SHP77 (cell line): ENCODE results near the gene COPS6.

ENCODE experiments used
- DNase-seq, 2 experiments: peaks; one replicate each; lab custom pipeline; 2025; lab: John Stamatoyannopoulos, UW

COPS6 gene

DNA sequence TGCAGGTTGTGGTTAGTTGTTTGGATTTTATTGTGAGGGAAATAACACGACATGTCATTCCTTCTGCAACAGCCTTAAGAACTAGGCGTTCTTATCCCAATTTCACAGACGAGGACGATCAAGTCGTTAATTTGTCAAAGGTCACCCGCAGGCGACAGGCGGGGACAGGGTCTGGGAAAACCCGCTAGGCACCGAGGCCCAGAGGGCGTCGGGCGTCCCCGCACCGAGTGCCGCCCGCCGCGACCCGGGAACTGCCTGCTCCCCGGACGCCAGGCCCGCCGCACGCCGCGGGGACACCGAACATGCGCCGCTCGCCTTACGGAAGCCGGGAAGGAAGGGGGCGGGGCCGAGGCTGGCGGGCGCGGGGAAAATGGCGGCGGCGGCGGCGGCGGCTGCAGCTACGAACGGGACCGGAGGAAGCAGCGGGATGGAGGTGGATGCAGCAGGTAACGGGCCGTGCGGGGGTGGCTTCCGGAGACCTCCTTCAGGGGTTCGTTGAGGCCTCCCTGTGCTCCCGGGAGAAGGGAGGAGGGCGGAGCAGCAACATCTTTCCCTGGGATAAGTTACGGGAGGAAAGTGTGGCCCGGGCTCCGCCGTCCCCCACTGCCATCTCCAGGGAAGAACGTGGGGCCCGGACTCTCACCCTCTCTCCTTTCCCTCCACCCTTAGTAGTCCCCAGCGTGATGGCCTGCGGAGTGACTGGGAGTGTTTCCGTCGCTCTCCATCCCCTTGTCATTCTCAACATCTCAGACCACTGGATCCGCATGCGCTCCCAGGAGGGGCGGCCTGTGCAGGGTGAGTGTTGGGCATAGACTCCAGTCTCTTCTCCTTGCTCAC, at the start of gene COPS6:
TSS of gene COPS6 (plus strand) at position 349 of the 837 bp plus-strand sequence. CDS start at position 371, 22 bp downstream.
- DNase-seq = peak; percentile 33 to 62

DNA sequence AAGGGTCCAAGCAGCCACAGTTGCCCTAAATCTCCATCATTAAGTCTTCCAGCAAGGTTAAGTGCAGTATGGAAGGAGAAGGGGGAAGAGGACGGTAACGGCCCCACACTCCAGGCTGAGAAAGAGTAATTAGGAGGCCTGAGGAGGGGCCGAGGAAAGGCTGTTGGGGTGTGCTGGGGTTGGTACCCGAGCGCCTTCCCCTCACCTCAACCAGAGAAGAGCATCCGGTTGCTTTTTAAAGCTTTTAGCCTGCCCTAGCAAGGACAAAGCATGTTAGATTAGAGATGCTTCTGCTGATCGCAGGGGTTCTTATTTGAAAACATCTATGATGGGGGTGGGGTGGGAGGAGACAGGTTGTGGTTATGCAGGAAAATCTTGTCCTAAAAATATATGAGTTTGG, 48.2 kb upstream of the COPS6 start:
- DNase-seq = no peak

DNA sequence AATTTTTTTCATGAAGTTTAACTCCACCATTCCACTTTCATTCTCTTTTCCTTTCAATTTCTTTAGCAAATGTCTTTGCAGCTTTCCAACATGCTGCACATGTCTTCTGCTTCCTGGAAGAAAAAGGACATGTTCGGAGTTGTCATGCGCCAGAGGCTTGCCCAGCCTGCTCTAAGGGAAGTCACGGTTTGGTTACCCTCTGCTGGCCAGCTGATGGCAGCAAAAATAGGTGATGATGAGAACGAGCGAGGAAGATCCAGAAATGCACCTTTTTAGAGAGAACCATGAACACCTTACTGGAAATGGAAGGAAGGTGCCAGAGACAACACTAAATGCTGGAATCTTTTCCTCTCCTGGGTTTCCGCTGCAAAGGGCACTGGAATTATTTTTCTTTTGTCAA, 44.1 kb upstream of the COPS6 start:
- peak in 1 of 2 experiments; percentile 8 for DNase-seq

DNA sequence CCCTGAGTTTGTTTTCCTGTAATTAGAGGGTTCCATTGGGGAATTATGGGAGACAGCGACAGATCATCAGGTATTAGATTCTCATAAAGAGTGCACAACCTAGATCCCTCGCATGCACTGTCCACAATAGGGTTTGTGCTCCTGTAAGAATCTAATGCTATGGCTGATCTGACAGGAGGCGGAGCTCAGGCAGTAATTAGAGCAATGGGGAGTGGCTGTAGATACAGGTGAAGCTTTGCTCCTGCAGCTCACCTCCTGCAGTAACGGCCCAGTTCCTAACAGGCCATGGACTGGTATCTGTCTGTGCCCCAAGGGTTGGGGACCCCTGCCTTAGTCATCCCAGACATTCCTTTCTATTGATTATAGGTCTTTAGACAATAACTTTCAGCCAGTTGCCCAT, 40.1 kb upstream of the COPS6 start:
- DNase-seq = no peak

DNA sequence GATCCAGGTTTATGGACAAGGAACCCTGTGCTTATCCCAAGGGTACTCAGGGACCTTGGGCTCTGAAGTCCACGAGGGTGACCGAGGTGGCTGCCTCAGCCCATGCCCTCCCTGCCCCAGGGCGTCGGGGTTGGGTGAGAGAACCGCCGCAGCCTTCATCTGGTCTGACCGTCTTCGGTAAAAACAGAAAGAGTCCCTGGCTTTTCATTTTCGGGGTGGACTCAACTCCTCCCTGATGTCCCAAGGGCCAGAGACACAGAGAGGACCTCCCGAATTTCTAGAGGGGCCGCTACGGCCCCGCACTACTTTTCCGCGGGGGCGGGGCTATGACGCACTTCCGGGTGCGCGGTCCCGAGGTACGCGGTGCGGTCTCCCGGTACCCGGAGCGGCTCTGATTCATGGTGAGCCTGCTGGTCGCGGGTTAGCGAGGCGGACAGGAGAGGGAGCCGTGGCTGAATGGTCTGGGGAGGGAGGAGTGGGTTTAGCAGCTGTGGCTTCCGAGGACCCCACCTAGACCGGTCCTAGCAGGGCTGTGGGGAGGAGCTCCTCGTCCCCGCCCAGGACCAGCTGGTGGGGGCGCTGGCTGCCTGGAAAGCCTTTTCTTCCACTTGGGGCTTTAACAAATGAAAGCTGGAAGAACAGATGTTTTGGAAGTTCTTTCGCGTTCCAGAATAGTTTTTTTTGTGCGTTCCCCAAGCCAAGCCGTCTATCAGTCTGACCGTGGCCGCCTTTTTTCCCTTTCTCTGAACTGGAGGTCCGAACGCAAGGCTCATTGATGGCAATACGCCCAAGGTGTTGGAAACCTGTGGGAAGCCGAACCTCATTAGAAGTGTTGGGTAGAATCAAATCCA, 39.1 kb upstream of the COPS6 start, which contains the start of gene ZSCAN21:
TSS of gene ZSCAN21 (plus strand) at position 334 of the 851 bp plus-strand sequence. CDS start 7,233 bp downstream, outside the sequence.
- peak; percentile 43 to 65 for DNase-seq

DNA sequence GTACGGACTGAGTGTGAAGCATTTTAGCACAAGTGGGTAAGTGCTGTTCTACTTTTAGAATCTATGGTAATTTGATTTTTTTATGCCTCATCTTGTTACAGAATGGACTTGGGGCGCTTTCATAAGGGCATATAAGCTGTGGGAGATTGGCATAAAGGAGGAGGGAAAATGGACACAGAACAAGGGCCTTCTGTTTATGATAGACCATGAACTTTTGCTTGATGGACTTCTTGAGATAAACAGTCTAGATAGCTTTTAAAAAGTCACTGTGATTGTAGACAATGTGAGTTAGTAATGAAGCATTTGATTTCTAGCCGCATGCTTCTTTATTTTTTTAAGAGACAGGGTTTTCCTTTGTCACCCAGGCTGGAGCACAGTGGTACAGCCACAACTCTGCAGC, 37.2 kb upstream of the COPS6 start:
- no peak for DNase-seq

DNA sequence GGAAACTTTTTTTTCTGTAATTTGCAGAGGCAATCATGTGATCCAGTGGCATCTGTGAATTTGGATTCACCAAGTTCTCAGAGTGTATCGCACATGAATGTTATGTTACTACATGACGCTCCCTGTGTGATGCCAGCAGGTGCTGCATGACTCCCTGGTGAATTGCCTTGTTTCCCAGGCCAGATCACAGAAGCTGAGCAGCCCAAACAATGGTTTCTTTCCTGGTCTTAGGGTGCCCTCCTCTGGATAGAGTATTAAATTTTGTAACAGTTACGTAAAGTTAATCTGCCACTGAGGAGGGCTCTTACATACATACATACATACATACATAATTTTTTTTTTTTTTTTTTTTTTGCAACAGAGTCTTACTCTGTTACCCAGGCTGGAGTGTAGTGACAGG, 35.6 kb upstream of the COPS6 start:
- DNase-seq = peak; percentile 71 to 81

DNA sequence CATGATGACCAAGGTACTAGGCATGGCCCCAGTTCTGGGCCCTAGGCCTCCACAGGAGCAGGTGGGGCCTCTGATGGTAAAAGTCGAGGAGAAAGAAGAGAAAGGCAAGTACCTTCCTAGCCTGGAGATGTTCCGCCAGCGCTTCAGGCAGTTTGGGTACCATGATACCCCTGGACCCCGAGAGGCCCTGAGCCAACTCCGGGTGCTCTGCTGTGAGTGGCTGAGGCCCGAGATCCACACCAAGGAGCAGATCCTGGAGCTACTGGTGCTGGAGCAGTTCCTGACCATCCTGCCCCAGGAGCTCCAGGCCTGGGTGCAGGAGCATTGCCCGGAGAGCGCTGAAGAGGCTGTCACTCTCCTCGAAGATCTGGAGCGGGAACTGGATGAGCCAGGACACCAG, 31.8 kb upstream of the COPS6 start:
- no peak for DNase-seq

DNA sequence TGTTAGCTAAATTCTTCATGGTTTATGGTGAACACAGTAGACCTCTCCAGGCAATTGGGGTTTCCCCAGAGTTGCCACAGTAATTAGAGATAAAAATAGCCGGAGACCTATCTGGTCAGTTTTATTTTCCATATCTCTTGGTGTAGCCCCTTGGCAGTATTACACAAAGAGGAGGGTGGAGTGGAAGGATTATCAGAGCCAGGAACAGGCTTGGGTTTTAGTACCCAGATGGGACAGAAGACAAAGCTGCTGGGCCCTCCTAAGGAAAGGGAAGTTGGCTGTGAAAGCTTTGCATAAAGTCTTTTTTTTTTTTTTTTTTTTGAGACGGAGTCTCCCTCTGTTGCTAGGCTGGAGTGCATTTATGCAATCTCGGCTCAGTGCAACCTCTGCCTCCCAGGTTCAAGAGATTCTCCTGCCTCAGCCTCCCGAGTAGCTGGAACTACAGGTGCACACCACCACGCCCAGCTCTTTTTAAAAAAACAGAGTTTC, 29.5 kb upstream of the COPS6 start:
- no peak for DNase-seq

DNA sequence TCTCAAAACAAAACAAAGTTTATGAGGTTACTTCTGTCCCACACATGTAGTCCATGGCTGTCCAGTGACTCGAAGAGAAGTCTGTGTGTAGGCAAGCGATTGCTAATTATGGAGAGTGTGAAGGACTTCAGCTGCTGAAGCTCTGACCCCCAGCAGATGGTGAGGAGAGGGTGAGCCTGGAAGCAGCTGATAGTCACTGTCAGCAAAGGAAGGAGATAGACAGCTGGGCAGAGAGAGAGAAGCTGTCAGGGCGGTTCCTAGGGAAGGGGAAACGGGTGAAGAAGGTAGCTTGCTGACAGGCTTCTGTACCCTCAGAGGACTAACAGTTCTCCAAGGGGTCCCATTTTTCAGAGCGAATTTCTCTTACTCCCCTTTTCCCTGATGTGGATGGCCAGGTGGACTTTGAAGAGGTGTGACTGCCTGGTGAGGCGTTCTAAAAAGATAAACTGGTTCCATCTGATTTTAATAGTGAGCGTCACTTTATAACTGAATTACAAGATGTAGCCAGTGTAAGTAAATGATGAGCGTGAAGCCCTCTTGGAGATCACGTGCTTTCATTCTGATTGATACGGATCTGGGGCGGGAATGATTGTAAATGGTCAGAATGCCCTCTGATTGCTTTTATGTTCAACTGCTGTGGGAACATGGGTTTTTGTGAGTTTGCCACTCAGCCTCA, 27.1 kb upstream of the COPS6 start:
- no peak for DNase-seq

DNA sequence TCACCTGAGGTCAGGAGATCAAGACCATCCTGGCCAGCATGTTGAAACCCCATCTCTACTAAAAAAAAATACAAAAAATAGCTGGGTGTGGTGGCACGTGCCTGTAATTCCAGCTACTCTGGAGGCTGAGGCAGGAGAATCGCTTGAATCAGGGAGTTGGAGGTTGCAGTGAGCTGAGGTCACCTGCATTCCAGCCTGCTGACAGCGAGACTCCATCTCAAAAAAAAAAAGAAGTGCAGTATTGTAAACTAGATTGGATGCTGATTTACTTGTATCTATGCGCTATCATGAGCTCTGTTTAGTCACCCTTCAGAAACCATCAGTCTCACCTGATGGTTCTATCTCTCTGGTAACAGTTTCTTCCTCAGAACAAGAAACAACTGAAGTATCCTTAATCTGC, 25.4 kb upstream of the COPS6 start:
- no peak for DNase-seq

DNA sequence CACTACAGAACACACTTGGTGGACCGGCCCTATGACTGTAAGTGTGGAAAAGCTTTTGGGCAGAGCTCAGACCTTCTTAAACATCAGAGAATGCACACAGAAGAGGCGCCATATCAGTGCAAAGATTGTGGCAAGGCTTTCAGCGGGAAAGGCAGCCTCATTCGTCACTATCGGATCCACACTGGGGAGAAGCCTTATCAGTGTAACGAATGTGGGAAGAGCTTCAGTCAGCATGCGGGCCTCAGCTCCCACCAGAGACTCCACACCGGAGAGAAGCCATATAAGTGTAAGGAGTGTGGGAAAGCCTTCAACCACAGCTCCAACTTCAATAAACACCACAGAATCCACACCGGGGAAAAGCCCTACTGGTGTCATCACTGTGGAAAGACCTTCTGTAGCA, 24.6 kb upstream of the COPS6 start:
- no peak for DNase-seq

DNA sequence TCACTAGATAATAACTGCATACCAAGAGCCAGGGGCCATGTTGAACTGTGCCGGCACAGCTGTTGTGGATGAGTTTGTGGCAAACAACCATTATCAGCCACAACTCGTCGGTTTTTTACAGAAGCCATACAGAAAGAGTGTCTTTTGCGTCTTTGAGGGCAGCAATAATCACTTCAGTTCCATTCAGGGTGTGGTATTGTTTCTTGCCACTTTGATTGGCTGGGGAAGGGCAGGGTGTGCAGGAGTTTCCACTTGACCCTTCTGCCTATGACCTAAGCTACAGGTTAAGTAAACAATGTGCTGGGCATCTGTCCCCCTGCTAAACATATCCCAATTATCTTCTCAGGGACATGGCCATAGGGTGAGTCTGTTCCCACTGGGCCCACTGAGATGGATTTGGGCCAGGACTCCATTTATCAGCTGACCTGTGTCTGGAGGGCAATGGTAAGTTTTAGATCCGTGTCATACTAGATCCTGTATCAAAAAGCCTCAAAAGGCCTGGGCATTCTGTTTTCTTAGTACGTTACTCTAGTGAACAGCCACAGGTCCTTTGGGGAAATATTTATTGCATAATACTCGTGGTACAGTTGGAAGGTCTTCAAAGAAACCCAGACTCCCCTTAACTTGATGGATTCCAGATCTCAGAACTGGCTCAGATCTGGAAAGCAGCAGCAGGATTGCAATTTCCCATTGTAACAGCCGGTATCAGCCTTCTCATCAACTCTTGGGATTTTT, 23.1 kb upstream of the COPS6 start:
- DNase-seq = no peak

DNA sequence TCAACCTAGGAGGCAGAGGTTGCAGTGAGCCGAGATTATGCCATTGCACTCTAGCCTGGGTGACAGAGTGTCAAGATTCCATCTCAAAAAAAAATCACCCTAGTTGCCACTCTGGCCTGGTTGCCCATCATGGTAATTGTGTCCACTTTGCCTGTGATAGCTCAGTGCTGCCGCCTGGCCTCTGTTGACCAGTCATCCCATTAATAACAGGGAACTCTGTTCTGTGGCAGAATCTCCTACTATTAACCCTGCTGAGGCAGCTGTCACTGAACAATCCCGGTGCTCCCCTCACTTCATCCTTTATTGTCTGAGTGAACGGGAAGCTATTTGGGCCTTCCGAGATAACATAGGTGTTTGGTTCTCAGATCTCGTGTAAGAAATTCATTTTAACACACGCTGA, 21.8 kb upstream of the COPS6 start:
- no peak for DNase-seq

DNA sequence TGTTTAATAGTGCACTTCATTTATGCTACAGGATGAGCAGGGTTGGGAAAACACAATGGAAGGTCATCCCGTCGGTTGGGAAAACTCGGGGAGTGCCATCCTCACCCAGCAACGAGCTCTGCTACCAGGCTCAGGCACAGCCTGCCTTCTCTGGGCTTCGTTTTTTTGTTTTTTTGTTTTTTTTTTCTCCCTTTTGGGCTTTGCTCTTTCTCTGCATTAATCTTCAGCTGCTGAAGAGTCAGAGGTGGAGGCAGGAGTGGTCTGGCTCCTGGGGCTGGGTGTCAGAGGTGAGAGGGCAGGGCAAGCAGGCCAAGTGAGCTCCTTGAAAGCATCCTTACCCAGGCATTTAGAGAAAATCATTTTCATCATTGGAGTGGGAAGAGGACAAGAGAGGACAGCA, 18.8 kb upstream of the COPS6 start:
- DNase-seq = no peak

DNA sequence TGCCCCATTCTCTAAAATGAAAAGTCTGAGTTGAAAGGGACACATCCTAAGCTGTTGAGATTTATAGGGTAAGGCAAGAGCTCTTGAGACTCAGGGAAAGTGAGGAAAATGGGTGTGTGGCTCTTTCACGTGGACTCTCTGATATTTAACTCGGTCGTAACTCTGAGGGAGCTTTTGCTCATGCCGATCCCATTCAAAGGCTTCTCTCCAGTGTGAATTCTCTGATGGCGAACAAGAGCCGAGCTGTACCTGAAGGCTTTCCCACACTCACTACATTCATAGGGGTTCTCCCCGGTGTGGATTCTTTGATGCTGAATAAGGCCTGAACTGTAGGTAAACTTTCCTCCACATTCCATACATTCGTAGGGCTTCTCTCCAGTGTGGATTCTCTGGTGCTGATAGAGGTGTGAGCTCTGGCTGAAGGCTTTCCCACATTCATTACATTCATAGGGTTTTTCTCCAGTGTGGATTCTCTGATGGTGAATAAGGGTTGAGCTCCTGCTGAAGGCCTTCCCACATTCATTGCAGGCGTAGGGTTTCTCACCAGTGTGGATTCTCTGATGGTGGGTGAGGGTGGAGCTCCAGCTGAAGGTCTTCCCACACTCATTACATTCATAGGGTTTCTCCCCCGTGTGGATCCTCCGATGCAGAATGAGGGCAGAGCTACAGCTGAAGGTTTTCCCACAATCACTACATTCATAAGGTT, 17.6 kb upstream of the COPS6 start:
- no peak for DNase-seq

DNA sequence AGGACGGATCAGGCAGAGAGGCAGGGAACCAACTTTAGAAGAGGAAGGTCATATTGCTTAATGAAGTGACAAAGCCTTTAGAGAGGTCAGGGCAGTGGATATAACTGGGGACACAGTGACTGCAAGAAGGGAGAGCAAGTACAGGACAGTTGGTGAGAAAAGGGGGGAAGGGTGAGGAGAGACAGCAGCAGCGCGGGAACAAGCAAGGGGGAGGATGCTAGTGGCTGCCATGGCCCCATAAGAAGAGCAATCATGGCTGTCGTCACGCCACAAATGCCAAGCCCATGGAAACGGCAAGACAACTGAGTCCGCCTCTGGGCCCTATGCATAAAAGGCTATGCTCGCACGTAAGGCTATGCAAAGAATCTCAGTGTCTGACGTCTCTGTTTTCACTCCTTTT, 16.3 kb upstream of the COPS6 start:
- DNase-seq = no peak

DNA sequence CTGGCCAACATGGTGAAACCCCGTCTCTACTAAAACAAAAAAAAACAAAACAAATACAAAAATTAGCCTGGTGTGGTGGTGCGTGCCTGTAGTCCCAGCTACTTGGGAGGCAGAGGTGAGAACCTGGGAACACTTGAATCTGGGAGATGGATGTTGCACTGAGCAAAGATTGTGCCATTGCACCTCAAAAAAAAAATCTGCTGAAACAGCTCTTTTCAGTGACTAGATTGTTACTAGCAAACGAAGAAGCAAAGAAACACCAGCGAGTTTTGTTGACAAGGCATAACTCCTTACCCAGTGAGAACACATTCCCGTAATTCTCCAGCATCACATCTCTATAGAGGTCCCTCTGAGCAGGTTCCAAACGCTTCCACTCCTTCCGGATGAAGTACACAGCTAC, 13.9 kb upstream of the COPS6 start:
- no peak for DNase-seq

DNA sequence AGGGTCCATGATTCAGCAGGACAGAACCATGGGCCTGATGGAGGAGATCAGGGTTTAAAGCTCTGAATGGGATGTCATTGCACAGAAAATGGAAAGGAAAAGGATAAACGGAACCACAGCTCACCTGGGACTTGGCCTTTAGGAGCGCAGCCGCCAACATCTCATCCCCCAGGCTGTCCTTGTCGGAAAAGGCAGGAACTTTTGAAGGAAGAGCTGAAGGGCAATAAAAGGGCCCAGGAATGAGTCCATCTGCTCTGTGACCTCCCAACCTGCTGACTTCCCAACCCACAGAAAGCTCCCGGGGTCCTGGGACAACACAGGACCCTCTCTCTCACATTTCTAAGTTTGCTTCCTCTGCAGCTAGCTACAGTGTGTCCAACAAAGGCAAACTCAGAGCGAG, 13.4 kb upstream of the COPS6 start:
- DNase-seq = no peak

DNA sequence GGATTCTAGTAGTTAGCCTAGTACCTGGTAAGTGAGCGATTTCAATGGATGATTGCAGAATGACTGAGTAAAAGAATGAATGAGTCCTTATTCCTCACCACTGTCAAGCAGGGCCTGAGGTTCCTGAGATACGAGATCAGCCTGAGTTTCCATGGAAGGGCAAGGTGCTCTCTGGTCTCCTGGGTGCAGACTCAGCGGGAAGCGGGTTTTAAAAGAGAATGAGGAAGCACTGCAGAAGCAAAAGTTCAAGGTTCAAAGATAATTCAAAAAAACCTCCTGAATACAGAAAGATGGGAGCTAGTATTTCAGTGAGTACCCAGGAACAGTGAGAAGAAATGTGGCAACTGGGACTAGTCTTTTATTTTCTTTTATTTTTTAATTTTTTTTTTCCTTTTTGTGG, 11.6 kb upstream of the COPS6 start:
- DNase-seq = no peak

DNA sequence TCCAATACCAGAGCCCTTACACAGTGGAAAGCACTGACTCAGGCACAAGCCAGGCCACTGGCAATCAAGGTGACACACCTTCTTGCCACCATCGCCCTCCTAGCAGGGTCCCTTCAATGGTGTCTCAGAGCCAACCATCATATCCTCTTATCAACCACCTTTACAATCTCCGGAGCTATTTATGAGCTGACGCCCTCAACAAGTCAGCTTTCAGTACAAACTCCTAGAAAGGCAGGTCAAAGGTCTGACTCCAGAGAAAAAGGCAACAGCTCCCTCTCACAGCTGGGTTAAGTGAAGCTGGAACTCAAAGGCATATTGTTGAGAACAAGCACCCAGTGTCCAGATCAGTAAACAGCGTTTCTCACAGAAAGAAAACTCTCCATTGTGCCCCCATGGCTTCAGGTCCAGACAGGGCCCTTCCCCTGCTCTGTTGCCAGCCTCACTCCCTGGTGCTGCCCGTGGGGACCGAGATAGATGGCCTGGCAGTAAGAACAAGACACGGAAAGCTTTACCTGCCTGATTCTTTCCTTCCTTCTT, 9.7 kb upstream of the COPS6 start:
- no peak for DNase-seq
